Measurements from ENCODE around the gene SAA2.
"Not testable (repeated sequence)": the region's sequence is repeated elsewhere in the genome, so short reads cannot be mapped to it uniquely, and the experiment has no call there.

The SAA2 gene

GRCh38 chr11:18197738-18198137 lies 50.7 kb downstream of the SAA2 start:
- DNase-seq (ENCODE audit: low read depth in 3 of 3, low spot score in 1 of 3): not testable (repeated sequence)

- no peak for DNase-seq (ENCODE audit: low read depth in 3 of 3, low spot score in 1 of 3)
These were observed 51.9 kb downstream of the SAA2 start for GRCh38 chr11:18196532-18196931.
